ENCODE data around the gene CHEK1.
A peak's percentile ranks its signal among the peaks of the same experiment; 100 is the strongest.
"Not testable (repeated sequence)": the region's sequence is repeated elsewhere in the genome, so short reads cannot be mapped to it uniquely, and the experiment has no call there.

The CHEK1 gene

DNA sequence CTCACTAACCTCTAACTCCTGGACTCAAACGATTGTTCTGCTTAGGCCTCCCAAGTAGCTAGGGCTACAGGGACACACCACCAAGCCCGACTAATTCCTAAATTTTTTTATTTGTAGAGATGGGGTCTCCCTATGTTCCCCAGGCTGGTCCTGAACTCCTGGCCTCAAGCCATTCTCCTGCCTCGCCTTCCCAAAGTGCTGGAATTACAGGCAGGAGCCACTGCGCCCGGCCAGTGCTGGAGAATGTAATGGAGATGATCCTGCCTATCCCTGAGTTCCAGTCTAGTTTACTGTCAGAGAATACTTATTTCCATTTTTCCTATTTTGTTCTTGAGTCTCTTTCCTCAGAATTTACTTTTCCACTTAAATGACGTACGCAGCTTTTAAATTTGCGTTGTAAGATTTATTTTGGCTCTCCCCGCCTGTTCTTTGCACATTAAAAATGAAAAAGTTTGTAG lies at the start of gene CHEK1:
Gene CHEK1, plus strand, starts transcription at position 408 of the 458 bp plus-strand sequence. CDS start 1,606 bp downstream, outside the sequence.
- DNase-seq (ENCODE audit: low read depth in 2 of 2, low spot score in 1 of 2), result no peak

DNA sequence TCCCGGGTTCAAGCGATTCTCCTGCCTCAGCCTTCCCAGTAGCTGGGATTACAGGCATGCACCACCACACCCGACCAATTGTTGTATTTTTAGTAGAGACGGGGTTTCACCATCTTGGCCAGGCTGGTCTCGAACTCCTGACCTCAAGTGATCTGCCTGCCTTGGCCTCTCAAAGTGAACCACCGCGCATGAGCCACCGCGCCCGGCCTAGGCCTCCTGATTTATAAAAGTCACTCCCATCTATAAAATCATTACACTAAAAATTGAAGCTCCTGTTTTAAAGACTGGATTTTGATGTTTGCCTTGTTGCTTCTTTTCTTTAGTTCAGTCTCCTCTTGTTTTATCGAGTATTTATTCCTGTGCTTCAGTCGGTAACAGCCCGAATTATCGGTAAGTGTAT lies 47.8 kb upstream of the CHEK1 start:
- not testable (repeated sequence) for DNase-seq (ENCODE audit: low read depth in 2 of 2, low spot score in 1 of 2)

DNA sequence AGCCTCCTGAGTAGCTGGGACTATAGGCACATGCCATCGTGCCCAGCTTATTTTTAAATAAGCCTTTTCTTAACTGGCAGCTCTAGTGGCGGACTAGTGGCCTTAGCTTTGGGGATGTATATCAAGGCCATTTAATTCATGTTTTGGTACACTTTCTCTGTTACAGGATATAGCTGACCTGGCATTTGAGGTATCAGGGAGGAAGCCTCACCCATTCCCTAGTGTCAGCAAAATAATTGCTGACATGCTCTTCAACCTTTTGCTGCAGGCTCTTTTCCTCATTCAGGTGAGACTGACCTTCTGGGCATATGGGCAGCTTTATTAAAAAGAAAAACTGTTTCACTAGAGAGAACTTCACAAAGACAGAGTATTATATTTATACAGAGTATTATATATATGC lies 46.2 kb upstream of the CHEK1 start:
- DNase-seq (ENCODE audit: low read depth in 2 of 2, low spot score in 1 of 2), result no peak

DNA sequence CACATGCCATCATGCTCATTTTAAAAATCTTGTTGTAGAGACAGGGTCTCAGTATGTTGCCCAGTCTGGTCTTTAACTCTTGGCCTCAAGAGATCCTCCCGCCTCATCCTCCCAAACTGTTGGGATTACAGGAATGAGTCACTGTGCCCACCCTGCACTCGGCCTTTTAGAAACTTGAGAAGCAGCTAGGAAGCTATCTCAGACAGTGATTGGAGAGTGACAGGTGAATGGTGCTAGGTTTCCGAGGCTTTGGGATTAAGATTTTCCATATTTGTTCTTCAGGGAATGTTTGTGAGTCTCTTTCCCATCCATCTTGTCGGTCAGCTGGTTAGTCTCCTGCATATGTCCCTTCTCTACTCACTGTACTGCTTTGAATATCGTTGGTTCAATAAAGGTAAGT lies 45.2 kb upstream of the CHEK1 start:
- DNase-seq (ENCODE audit: low read depth in 2 of 2, low spot score in 1 of 2), result no peak

DNA sequence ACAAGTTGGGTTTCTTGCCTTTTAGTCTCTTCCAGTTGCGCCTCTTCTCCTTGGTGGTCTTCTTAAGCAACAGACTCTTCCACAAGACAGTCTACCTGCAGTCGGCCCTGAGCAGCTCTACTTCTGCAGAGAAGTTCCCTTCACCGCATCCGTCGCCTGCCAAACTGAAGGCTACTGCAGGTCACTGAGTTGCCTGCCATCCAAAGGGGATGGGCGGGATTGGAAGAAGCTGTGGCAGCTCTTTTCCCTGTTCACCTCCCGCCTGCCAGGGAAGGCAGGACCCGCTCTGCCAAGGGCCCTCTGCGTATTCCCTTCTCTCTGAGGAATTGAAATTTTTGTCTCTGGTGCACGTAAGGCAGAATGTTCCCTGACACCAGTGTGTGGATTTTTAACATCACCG lies 41.5 kb upstream of the CHEK1 start:
- DNase-seq (ENCODE audit: low read depth in 2 of 2, low spot score in 1 of 2), result no peak

DNA sequence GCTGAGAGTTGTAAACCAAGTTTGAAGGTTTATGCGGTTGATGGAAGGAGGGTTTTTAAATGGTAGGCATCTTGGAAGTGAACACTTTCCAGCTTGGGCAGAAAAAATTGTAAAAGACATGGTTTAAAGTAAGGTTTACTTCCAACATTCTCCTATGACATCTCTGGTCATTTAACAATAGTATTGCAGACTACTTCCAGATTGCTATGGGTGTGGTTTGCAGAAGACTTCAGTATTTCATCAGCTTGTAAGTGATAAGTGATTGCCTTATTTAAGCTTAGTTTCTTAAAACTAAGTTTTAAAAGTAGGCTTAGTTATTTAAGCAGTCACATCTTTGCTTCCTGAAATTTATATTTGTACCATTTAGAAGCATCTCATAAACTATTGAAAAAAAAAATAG lies 39.5 kb upstream of the CHEK1 start:
- no peak for DNase-seq (ENCODE audit: low read depth in 2 of 2, low spot score in 1 of 2)

DNA sequence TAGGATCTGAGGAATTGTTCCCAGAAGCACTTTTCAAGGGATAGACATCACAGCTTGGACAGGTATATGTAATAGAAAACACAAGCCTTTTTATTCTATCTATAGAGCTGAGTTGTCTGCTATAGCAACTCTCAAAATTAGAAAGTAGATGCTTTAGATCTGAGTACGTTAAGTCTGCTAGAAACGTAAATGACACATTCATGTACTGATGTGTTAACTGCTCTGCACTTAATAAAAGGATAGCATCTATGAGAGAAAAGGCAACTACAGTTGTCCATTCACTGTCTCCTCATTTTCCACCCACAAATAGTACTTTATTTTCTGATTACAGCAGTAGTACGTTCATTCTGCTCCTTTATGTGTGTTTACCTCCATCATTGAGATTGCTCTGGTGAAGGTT lies 38.3 kb upstream of the CHEK1 start:
- no peak for DNase-seq (ENCODE audit: low read depth in 2 of 2, low spot score in 1 of 2)

DNA sequence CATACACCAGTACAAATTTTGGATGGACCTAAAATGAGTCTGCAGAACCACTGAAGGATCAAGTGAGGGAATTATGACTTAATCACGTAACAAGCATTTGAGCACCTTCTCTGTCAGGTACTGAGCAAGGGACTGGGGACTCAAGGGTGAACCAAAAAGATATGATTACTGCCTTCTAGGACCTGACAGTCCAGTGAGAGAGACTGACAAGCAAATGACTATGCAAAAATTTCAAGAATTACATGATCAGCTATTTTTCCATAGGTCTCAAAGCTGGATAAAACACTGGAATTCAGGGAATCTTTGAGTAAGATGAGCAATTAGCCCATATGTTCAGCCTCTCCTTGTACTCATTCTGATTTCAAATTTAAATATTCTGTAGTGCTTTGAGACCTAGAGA lies 37.5 kb upstream of the CHEK1 start:
- DNase-seq (ENCODE audit: low read depth in 2 of 2, low spot score in 1 of 2), result no peak

DNA sequence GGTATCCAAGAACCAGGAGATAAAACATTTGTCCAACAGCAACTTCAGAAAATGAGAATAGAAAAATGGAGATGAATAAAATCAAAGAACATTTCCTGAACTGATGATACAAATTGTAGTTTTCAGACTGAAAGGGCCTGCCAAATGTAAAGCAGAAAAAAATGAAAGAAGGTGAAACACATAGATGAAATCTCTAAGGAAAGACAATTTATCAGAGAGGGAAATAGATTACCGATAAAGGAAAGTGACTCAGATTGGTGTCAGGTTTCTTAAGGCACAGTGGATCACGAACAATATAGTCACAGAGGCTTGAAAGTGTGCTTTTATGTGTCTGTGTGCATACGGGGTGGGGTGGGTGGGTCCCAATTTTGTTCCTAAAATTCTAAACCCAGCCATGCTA lies 36.5 kb upstream of the CHEK1 start:
- no peak for DNase-seq (ENCODE audit: low read depth in 2 of 2, low spot score in 1 of 2)

DNA sequence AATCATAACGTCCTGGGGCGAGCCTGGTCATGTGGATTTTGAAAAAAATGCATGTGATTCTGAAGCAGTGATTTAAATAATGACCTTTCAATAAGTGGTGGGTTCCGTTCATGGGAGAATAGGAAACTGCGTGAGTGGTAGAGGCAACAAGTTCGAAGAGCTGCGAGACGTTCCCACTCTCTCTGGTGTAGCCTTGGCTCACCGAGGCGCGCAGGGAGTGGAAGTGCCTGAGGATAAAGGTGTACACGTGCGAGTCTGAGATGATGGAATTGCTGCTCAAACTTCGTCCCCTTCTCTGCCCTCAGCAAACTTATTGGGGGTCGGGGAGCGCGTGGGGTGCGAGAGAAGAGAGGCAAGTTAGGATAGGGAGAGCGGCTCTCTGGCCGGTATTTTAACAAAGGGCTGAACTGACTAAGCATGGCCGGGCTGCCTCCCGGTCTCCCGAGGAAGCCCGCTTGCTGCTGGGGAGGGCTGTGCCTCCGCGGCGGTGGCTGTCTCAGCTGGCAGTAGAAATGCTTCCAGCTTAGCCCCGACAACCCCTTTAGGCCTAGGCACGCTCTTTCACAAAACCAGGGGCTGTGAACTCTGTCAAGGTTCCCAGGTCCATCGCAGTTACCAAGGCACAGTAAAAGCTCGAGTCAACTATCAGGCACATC lies 33.2 kb upstream of the CHEK1 start:
- DNase-seq (ENCODE audit: low read depth in 2 of 2, low spot score in 1 of 2), result peak in 1 of 2 donors; percentile 13

DNA sequence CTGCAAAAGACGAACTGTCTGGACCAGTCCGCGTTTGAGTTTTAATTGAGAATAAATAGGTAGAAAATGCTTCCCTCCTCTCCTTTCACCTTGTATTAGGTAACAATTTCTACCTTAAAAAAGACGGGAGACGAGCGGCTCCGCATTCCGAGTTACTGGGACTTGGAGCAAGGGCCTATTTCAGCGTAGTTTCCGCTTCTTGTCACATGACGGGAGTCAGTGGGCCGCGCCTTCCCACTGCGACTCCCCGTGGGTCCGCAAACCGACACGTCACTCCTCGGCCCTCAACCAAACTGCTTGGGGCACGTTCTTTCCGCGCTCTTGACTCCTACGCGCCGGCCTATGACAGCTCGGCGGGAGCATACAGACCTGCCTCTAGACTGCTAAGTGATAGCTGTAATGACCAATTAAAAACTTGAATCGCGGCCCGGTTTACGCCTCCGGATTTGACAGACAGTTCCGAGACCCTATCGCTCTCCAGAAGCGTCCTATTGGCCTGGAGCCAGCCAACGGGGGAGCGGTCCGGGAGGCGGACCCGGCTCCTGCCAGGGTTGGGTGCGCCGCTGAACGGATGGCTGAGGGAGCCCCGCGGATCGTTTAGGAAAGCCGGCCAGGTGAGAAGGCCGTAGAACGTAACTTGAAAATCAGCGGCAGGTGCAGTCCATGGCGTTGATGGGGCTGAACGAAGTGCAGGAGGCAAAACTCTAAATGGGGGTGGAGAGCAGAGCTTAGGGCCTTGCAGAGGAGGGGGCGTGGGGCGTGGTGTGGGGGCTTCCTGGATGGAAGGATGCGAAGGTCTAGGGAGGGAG lies 32.5 kb upstream of the CHEK1 start, which contains the start of gene STT3A:
Gene STT3A, plus strand, starts transcription at position 548 of the 809 bp plus-strand sequence. CDS start 3,064 bp downstream, outside the sequence.
- DNase-seq (ENCODE audit: low read depth in 2 of 2, low spot score in 1 of 2), result peak; percentile 94 to 95

DNA sequence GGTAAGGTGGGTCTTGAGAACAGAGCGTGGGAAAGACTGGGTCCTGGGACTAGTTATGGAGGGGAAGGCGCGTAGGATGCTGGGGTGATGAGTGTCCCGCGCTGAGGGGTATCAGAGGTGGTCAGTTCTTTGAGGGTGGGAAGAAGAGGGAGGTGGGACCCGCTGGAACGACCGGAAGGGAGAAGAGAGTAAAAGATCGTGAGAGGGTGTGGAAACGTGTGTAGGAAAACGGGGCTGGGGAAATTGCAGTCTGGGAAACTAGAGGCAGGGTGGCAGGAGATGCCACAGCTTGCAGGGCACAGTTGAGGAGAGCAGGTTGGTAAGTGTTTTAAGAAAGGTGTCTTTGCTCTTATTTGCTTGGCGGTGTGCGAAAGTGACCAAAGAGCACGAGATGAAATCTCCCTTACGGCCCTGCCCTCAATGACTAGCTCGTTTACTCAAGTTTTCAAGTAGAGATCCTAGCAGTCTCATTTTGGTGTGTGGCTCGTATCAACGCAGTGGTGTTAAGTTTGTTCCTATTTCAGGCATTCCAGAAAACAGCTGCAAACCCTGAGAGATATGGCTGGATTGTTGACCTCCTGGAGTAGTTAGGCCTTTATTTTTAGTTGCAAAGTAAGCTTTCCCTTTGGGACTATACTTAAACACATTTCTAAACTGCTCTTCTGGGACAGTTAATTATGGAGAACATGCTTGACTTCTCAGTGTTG lies 31.7 kb upstream of the CHEK1 start:
- no peak for DNase-seq (ENCODE audit: low read depth in 2 of 2, low spot score in 1 of 2)

DNA sequence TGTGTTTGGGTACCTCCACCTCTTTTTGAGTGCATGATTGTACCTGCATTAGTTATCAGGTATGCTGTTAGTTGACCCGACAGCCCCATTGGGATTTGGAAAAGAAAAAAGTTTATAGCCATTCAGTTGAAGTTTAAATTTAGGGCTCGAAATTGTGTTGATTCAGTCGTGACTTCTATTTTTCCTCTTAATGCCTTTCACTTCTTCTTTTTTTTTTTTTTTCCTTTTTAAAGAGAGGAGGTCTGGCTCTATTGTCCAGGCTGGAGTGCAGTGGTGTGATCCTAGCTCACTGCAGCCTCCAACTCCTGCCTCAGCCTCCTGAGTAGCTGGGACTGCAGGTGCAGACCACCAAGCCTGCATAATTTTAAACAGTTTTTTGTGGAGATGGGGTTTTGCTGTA lies 30.0 kb upstream of the CHEK1 start:
- no peak for DNase-seq (ENCODE audit: low read depth in 2 of 2, low spot score in 1 of 2)

DNA sequence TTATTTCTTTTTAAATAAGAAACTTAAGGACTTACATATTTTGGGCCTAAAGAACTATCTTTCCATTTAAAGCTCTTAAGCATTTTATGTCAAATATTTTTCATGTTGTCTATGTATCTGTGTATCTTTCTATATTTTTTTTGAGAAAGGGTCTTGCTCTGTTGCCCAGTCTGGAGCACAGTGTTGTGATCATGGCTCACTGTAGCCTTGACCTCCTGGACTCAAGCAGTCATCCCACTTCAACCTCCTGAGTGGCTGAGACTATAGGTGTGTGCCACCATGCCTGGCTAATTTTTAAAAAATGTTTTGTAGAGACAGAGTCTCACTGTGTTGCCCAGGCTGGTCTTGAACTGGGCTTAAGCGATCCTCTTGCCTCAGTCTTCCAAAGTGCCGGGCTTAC lies 24.3 kb upstream of the CHEK1 start:
- DNase-seq (ENCODE audit: low read depth in 2 of 2, low spot score in 1 of 2), result no peak

DNA sequence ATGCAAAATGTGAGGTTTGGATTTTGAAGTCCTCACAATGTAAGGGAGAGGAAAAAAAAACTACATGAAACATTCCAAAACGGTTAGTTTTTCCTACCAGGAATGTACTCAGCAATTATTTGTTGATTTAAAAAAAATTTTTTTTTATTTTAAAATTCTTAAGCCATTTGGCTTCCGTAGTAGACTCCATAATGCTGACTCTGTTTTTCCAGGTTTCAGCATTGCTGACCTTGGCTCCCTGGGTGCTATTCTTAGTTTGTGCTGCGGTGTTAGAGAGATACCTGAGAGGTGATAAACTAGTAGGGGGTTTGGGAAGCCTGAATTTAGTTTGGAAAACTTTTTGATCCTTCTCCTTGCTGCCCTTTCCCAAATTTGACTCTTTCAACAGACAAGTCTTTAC lies 21.8 kb upstream of the CHEK1 start:
- DNase-seq (ENCODE audit: low read depth in 2 of 2, low spot score in 1 of 2), result no peak

DNA sequence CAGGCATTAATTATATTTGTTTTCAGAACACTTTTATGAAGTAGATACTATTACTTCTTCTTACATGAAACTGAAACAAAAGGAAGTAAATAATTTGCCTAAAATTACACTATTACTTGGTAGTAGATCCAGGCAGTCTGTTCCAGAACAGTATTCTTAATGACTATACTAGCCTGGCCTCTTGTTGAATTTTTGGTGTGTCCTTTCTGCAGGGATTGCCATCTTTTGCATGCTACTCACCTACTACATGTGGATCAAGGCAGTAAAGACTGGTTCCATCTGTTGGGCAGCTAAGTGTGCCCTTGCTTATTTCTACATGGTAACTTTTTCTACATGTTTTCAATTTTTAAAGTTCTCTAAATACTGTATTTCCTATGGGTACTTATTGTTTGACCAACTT lies 19.5 kb upstream of the CHEK1 start:
- DNase-seq (ENCODE audit: low read depth in 2 of 2, low spot score in 1 of 2), result no peak

DNA sequence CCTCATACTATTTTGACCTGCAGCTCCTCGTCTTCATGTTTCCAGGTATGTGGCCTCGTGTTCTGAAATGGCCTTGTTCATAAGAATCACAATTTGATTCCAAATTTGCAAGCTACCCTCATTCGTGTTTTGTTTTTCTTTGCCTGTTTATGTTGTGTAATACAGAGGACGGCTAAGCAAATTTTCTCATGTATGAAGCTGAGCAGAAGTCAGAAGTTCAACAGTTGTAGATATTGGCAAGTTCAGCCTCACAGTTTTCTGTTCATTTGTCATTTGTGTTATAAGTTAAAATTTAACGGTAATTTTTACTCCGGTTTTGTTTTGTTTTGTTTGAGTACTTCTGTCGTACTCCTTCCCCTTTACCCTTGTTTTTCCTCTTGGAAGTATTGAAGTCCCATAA lies 15.4 kb upstream of the CHEK1 start:
- no peak for DNase-seq (ENCODE audit: low read depth in 2 of 2, low spot score in 1 of 2)

DNA sequence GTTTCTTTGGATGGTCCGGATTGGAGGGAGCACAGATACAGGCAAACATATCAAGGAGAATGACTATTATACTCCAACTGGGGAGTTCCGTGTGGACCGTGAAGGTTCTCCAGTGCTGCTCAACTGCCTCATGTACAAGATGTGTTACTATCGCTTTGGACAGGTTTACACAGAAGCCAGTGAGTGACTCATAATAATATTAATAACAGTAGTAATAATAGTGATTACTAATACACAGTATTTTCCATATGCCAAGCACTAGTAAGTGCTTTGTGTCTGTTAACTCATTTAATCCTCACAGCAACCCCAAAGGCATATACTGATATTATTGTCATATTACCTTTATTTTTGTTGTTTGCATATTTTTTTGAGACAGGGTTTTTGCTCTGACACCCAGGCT lies 6.6 kb upstream of the CHEK1 start:
- no peak for DNase-seq (ENCODE audit: low read depth in 2 of 2, low spot score in 1 of 2)

DNA sequence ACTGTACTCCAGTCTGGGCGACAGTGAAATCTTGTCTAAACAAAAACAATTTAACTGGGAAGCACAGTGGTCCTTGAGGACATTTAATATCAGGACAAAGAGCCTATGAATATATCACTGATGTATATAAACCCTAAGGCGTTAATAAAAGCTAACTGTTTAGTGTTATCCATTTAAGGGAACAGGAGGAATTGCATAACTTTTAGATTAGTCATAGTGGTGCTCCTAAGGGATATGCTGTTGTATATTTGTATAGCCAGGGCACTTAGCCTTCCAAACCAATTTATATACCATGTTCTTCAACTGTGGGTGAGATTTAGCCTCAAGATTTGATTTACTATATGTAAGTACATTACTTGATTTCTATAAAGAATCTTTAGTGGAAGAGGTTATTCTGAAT lies 3.0 kb upstream of the CHEK1 start:
- no peak for DNase-seq (ENCODE audit: low read depth in 2 of 2, low spot score in 1 of 2)

DNA sequence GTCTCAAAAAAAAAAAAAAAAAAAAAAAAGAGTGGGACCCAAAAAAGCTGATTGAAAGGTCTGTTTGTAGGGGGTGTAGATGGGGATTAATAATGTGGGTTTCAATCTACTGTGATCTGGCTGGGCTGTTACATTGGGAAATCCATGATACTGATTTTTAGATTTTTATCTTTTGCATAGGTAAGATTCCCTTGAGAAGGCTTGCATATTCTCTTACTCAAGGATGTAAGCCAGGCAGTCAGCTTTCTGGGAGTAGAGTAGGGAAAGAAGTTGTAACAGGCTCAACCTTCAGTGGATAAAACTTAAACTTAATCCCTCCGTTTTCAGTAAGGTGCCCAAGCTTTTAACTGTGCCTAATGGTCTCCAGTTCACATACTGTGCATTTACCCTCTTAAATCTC lies 1.9 kb upstream of the CHEK1 start:
- no peak for DNase-seq (ENCODE audit: low read depth in 2 of 2, low spot score in 1 of 2)

DNA sequence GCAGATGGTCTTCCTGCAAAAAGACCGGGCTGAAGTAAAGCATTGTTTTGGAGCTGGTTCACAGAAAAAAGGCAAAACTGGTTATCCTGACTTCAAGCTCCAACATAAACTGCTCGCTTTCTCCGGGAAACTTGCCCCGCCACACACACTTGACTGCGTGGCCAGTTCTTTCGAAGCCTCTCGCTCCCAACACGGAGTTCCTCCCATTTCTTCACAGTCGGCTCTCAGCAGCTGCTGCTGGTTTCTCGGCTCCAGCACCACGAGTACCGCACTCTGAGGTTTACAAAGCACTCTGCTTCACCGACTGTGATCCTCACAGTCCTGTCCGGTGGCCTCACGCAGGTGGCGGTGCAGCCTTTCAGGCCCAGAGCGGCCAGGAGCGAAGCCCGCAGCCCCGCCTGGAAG lies 264 bp downstream of the CHEK1 start:
- DNase-seq (ENCODE audit: low read depth in 2 of 2, low spot score in 1 of 2), result no peak

All from stimulated activated CD8-positive, alpha-beta memory T cell treated with anti-CD3 and anti-CD28 coated beads, Interleukin-4, amount 100 ng/mL, for 1 hour (primary cell).